Fibroblast of skin of left biceps (primary cell): ENCODE measurements around the gene ADAP2.
"Not testable (repeated sequence)": the region's sequence is repeated elsewhere in the genome, so short reads cannot be mapped to it uniquely, and the experiment has no call there.

Experiments
- DNase-seq, 2 experiments: peaks; one replicate each; pipeline ENCODE4 v3.0.0-alpha.2; 2013; ENCODE audit warnings: low read depth in 2 of 2

The ADAP2 gene

DNA sequence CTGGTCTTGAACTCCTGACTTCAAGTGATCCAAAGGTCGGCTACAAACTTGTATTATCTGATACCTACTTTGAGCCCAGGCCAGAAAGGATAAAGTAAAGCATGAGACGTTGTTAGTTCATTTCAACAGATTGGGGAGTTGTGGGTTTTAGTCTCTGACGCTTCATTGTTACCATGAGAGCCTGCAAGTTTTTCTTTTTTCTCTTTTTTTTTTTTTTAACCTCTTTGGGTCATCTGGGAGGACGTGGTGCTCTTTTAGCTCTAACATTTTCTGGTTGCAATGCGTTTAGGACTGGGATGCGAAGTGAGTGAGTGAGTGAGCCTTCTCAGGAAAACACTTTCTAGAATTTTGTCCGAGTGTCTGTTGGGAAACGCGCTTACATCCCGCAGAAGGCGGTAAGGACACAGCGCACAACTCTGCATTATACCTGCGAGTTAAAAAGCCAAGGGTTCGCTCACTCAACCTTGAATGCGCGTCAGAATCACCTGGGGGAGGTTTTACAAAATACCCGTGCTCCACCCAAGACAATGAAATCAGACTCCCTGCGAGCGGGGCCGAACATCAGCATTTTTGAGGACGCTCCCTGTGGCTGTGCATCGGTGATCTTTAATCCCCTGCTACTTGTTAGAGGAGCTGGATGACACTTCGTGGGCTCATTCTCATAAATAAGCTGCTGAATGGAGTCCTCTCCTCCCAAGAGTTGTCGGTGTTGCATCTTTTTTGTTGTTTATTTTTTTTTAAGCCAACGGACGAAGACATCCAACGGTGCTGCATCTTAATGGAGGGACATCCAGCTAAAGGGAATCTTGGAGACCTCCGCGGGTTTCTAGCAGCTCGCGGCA lies 48.5 kb downstream of the ADAP2 start:
- DNase-seq: no peak

DNA sequence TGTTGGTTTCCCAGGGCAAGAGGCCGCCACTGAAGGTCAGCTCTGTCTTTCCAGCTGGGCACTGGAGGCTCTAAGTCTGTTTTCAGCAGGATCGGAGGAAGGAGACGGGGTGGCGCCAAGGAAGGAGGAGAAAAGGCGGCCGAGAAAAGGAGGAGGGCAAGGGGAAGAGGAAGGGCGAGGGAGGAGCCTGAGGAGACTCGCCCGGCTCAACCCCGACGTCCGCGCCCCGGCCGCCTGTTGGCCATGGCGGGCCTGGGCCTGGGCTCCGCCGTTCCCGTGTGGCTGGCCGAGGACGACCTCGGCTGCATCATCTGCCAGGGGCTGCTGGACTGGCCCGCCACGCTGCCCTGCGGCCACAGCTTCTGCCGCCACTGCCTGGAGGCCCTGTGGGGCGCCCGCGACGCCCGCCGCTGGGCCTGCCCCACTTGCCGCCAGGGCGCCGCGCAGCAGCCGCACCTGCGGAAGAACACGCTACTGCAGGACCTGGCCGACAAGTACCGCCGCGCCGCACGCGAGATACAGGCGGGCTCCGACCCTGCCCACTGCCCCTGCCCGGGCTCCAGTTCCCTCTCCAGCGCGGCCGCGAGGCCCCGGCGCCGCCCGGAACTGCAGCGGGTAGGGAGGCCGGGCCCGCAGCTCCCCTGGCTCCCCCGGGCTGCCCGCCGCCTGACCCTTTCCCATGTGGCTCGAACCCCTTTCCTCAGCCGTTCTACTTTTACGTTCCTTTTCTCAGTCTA lies 49.3 kb downstream of the ADAP2 start, which contains the start of gene RNF135:
Gene RNF135, plus strand, starts transcription at position 209 of the 737 bp plus-strand sequence. Its CDS starts 35 bp downstream, at position 244.
- peak; percentile 56 to 58 for DNase-seq

GRCh38 chr17:30975042-30975820 lies 53.5 kb downstream of the ADAP2 start:
- no peak for DNase-seq

- not testable (repeated sequence) for DNase-seq
Measured at GRCh38 chr17:30979919-30980318, 58.2 kb downstream of the ADAP2 start.

GRCh38 chr17:30981531-30982519 lies 60.1 kb downstream of the ADAP2 start:
- DNase-seq: no peak

- DNase-seq: no peak
Measured at GRCh38 chr17:30982855-30983254, 61.1 kb downstream of the ADAP2 start.

DNA sequence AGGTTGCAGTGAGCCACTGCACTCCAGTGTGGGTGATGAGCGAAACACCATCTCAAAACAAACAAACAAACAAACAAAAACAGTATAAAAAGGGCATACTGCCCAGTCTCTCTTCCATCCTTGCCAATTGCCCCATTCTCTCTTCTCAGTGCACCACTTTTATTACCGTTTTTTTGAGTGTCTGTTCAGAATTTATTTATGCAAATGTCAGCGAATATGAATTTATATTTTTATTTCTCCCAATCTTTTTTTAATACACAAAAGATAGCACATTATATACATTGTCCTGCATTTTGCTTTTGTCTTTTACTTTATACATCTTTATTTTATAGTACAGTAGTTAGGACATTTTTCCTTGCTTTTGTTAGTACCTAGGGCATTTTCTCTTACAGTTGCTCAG lies 68.7 kb downstream of the ADAP2 start:
- no peak for DNase-seq

DNA sequence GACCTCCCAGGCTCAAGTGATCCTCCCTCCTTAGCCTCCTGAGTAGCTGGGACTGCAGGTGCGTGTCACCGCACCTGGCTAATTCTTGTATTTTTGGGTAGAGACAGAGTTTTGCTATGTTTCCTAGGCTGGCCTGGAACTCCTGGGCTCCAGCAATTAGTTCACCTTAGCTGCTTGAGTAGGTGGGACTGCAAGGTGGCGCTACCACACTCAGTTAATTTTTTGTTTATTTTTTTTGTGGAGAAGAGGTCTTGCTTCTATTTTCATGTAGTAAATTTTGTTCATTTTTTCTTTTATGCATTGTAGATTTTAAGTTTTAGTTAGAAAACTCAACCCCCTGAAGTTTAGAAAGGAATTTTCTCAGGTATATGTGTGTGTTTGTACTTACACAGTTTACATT lies 70.8 kb downstream of the ADAP2 start:
- no peak for DNase-seq

GRCh38 chr17:30995347-30995746 lies 73.6 kb downstream of the ADAP2 start:
- no peak for DNase-seq

- no peak for DNase-seq
Measured at GRCh38 chr17:30996486-30996885, 74.7 kb downstream of the ADAP2 start.

DNA sequence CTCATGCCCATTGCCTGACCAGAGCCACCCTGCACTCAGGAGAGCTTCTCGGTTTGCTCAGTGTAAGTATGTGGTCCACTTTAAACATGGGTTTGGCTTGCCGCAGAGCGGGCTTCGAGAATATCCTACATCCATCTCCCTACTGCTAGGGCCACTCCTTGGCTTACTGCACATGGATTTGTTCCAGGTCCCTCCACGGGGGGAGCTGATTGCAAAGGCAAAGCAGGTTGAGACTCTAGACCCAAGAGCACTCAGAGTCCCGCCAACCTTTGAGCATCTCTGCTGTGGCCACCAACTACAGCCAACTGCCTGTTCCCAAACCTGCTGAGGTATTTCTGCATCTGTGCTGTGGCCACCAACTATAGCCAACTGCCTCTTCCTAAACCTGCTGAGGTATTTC lies 75.5 kb downstream of the ADAP2 start:
- DNase-seq: no peak

DNA sequence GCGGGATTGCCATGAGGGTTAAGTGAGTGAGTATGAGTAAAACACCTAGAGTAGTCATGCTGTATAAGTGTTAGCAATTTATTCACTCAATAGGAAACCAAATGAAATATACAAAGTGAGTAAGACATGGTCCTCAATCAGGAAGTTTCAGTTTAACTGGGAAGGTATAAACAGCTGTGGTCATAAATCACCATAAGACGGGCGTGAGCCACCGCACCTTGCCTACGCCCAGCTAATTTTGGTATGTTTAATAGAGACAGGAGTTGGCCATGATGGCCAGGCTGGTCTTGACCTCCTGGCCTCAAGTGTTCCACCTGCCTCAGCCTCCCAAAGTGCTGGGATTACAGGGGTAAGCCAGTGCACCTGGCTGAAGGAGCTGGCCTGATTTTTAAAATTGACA lies 76.1 kb downstream of the ADAP2 start:
- no peak for DNase-seq

DNA sequence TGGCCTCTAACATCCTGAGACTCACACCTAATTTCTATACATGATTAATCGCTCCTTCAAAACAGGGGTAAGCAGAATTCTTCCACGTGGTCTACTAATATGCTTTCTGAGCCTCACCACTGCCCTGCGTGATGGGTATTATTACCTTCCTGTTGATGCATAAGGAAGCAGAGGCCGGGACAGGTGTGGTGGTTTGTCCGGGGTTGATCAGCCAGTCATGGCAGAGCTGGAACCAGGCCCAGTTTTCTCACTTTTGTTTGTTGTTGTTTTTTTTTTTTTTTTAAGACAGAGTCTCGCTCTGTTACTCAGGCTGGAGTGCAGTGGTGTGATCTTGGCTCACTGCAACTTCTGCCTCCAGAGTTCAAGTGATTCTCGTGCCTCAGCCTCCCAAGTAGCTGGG lies 80.3 kb downstream of the ADAP2 start:
- no peak for DNase-seq

DNA sequence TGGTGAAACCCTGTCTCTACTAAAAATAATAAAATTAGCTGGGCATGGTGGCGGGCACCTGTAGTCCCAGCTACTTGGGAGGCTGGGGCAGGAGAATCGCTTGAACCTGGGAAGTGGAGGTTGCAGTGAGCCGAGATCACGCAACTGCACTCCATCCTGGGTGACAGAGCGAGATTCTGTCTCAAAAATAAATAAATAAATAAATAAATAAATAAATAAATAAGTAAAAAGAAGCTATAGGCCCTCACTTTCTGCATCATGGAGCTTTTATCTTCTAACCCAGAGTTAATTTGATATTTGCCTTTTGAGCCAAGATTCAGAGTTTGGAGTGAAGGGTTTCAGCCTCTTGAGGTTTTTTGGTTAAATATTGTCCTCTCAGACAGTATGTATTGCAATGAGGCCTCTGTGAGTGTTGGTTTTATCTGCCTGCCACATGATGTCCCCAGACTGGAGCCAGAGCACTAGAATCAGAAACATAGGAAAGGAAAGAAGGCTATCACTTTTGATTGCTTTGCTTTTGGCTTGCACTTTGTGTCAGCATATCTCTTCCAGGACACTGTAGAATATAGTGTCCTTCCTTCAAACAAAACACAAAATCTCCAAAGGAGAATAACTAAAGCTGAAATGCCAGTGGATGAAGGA lies 81.6 kb downstream of the ADAP2 start:
- DNase-seq: no peak

GRCh38 chr17:31004160-31004559 lies 82.4 kb downstream of the ADAP2 start:
- DNase-seq: no peak

- no peak for DNase-seq
Measured at GRCh38 chr17:31007695-31008373, 86.1 kb downstream of the ADAP2 start.

DNA sequence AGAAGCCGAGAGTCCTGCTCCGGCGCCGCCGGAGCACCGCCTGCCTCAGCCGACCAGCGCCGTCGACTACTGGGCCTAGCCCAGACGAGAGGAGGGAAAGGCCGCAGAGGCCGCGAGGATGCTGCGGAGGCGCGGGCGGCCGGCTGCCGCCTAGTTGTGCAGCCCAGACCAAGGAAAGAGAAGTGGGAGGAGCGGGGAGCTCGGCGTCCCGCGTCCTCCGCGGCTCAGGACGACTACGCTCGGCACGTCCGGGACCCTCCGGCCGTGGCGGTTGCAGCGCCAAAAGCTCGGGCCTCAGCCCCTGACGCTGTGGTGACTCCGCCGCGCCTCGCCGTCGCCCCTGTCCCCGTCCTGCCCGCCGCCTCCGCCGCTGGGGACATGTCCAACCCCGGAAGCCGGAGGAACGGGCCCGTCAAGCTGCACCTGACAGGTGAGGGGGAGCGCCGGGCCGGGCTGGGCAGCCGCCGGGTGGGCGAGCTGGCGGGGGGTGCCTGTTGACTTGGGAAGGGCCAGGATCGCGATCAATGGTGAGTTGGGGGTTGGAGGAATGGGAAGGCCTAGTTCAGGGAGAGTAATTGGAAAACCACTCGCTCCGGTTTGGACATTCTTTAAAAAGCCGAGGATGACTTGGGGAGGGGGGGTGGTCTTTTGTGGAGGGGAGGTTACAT lies 86.8 kb downstream of the ADAP2 start:
- DNase-seq: peak; percentile 7 to 17
